ENCODE data around the gene NCKAP5L.

The NCKAP5L gene

GRCh38 chr12:49764126-49764525 lies 64.1 kb downstream of the NCKAP5L start:
- Histone ChIP-seq H3K36me3 (ENCODE audit: control insufficient read depth in 1 of 2, insufficient read depth in 2 of 2, low read length in 2 of 2) (peaks cover 29 to 54% of the 10 kb centered on the region in 2 donors), H3K27me3 (ENCODE audit: control insufficient read depth in 1 of 2, insufficient read depth in 2 of 2, low read length in 2 of 2) (no peaks in the 10 kb centered on the region), H3K27ac (ENCODE audit: low read depth, low read length) (no peak overlapping the region), H3K4me3 (ENCODE audit: low read depth in 1 of 2, low read length in 2 of 2) (no peak overlapping the region), H3K9me3 (ENCODE audit: control insufficient read depth in 1 of 2, low read length in 2 of 2) (no peaks in the 10 kb centered on the region), H3K9ac (ENCODE audit: low read depth in 1 of 2, low read length in 2 of 2) (no peak overlapping the region), H3K4me1 (ENCODE audit: control insufficient read depth in 1 of 2, insufficient read depth in 2 of 2, low read length in 2 of 2) (peaks cover 9 to 11% of the 10 kb centered on the region in 2 donors)

- Histone ChIP-seq H3K9ac (ENCODE audit: low read depth in 1 of 2, low read length in 2 of 2) (no peak overlapping the region), H3K27me3 (ENCODE audit: control insufficient read depth in 1 of 2, insufficient read depth in 2 of 2, low read length in 2 of 2) (no peaks in the 10 kb centered on the region), H3K36me3 (ENCODE audit: control insufficient read depth in 1 of 2, insufficient read depth in 2 of 2, low read length in 2 of 2) (peaks cover 39 to 64% of the 10 kb centered on the region in 2 donors), H3K9me3 (ENCODE audit: control insufficient read depth in 1 of 2, low read length in 2 of 2) (no peaks in the 10 kb centered on the region), H3K4me3 (ENCODE audit: low read depth in 1 of 2, low read length in 2 of 2) (no peak overlapping the region), H3K4me1 (ENCODE audit: control insufficient read depth in 1 of 2, insufficient read depth in 2 of 2, low read length in 2 of 2) (peaks cover 9 to 11% of the 10 kb centered on the region in 2 donors), H3K27ac (ENCODE audit: low read depth, low read length) (no peak overlapping the region)
These were observed 65.1 kb downstream of the NCKAP5L start for GRCh38 chr12:49763006-49763591.

DNA sequence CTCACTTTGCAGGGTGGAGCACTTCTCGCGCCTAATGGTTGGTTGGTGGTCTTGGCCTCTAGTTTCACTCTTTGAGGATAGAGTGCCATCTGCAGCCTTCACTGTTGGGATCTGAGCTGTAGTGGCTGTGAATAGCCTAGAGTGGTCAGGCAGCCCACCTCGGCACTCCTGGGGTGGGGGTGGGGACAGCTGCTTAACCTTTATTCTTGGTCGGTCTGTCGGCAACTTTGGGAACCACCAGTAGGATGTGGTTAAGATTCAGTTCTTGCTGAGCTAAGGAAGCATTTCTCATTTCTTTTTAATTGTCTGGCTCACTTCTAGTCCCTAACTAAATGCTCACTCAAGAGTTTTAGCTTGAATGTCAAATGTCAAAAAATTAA lies 65.8 kb downstream of the NCKAP5L start:
- H3K4me1 ChIP-seq (ENCODE audit: control insufficient read depth in 1 of 2, insufficient read depth in 2 of 2, low read length in 2 of 2), result peaks cover 9 to 11% of the 10 kb centered on the region in 2 donors
- no peak overlapping the region for H3K4me3 ChIP-seq (ENCODE audit: low read depth in 1 of 2, low read length in 2 of 2)
- no peaks in the 10 kb centered on the region for H3K27me3 ChIP-seq (ENCODE audit: control insufficient read depth in 1 of 2, insufficient read depth in 2 of 2, low read length in 2 of 2)
- peaks cover 44 to 70% of the 10 kb centered on the region in 2 donors for H3K36me3 ChIP-seq (ENCODE audit: control insufficient read depth in 1 of 2, insufficient read depth in 2 of 2, low read length in 2 of 2)
- no peaks in the 10 kb centered on the region for H3K9me3 ChIP-seq (ENCODE audit: control insufficient read depth in 1 of 2, low read length in 2 of 2)
- no peak overlapping the region for H3K27ac ChIP-seq (ENCODE audit: low read depth, low read length)
- no peak overlapping the region for H3K9ac ChIP-seq (ENCODE audit: low read depth in 1 of 2, low read length in 2 of 2)

- Histone ChIP-seq H3K9me3 (ENCODE audit: control insufficient read depth in 1 of 2, low read length in 2 of 2) (no peaks in the 10 kb centered on the region), H3K4me1 (ENCODE audit: control insufficient read depth in 1 of 2, insufficient read depth in 2 of 2, low read length in 2 of 2) (peaks cover 9 to 11% of the 10 kb centered on the region in 2 donors), H3K4me3 (ENCODE audit: low read depth in 1 of 2, low read length in 2 of 2) (no peak overlapping the region), H3K9ac (ENCODE audit: low read depth in 1 of 2, low read length in 2 of 2) (no peak overlapping the region), H3K27ac (ENCODE audit: low read depth, low read length) (no peak overlapping the region), H3K27me3 (ENCODE audit: control insufficient read depth in 1 of 2, insufficient read depth in 2 of 2, low read length in 2 of 2) (no peaks in the 10 kb centered on the region), H3K36me3 (ENCODE audit: control insufficient read depth in 1 of 2, insufficient read depth in 2 of 2, low read length in 2 of 2) (peaks cover 49 to 76% of the 10 kb centered on the region in 2 donors)
These were observed 66.3 kb downstream of the NCKAP5L start for GRCh38 chr12:49761677-49762467.

GRCh38 chr12:49750996-49751393 lies 77.2 kb downstream of the NCKAP5L start:
- Histone ChIP-seq H3K9ac (ENCODE audit: low read depth in 1 of 2, low read length in 2 of 2) (no peak overlapping the region), H3K9me3 (ENCODE audit: control insufficient read depth in 1 of 2, low read length in 2 of 2) (no peaks in the 10 kb centered on the region), H3K27me3 (ENCODE audit: control insufficient read depth in 1 of 2, insufficient read depth in 2 of 2, low read length in 2 of 2) (no peaks in the 10 kb centered on the region), H3K27ac (ENCODE audit: low read depth, low read length) (no peak overlapping the region), H3K36me3 (ENCODE audit: control insufficient read depth in 1 of 2, insufficient read depth in 2 of 2, low read length in 2 of 2) (peaks cover 28 to 45% of the 10 kb centered on the region in 2 donors), H3K4me3 (ENCODE audit: low read depth in 1 of 2, low read length in 2 of 2) (peak overlapping the region in 1 of 2 donors; percentile 24), H3K4me1 (ENCODE audit: control insufficient read depth in 1 of 2, insufficient read depth in 2 of 2, low read length in 2 of 2) (peaks cover 25 to 38% of the 10 kb centered on the region in 2 donors)

GRCh38 chr12:49750027-49750995 lies 77.9 kb downstream of the NCKAP5L start:
- Histone ChIP-seq H3K36me3 (ENCODE audit: control insufficient read depth in 1 of 2, insufficient read depth in 2 of 2, low read length in 2 of 2) (peaks cover 24 to 38% of the 10 kb centered on the region in 2 donors), H3K9ac (ENCODE audit: low read depth in 1 of 2, low read length in 2 of 2) (no peak overlapping the region), H3K27me3 (ENCODE audit: control insufficient read depth in 1 of 2, insufficient read depth in 2 of 2, low read length in 2 of 2) (no peaks in the 10 kb centered on the region), H3K4me1 (ENCODE audit: control insufficient read depth in 1 of 2, insufficient read depth in 2 of 2, low read length in 2 of 2) (peaks cover 25 to 38% of the 10 kb centered on the region in 2 donors), H3K4me3 (ENCODE audit: low read depth in 1 of 2, low read length in 2 of 2) (peak overlapping the region; percentile 7 to 24), H3K9me3 (ENCODE audit: control insufficient read depth in 1 of 2, low read length in 2 of 2) (no peaks in the 10 kb centered on the region), H3K27ac (ENCODE audit: low read depth, low read length) (no peak overlapping the region)

GRCh38 chr12:49748800-49749199 lies 79.4 kb downstream of the NCKAP5L start:
- no peaks in the 10 kb centered on the region for H3K9me3 ChIP-seq (ENCODE audit: control insufficient read depth in 1 of 2, low read length in 2 of 2)
- H3K27me3 ChIP-seq (ENCODE audit: control insufficient read depth in 1 of 2, insufficient read depth in 2 of 2, low read length in 2 of 2), result no peaks in the 10 kb centered on the region
- no peak overlapping the region for H3K9ac ChIP-seq (ENCODE audit: low read depth in 1 of 2, low read length in 2 of 2)
- H3K27ac ChIP-seq (ENCODE audit: low read depth, low read length), result no peak overlapping the region
- no peak overlapping the region for H3K4me3 ChIP-seq (ENCODE audit: low read depth in 1 of 2, low read length in 2 of 2)
- peaks cover 35 to 49% of the 10 kb centered on the region in 2 donors for H3K4me1 ChIP-seq (ENCODE audit: control insufficient read depth in 1 of 2, insufficient read depth in 2 of 2, low read length in 2 of 2)
- peaks cover 14 to 31% of the 10 kb centered on the region in 2 donors for H3K36me3 ChIP-seq (ENCODE audit: control insufficient read depth in 1 of 2, insufficient read depth in 2 of 2, low read length in 2 of 2)

- no peak overlapping the region for H3K27ac ChIP-seq (ENCODE audit: low read depth, low read length)
- no peak overlapping the region for H3K4me3 ChIP-seq (ENCODE audit: low read depth in 1 of 2, low read length in 2 of 2)
- H3K36me3 ChIP-seq (ENCODE audit: control insufficient read depth in 1 of 2, insufficient read depth in 2 of 2, low read length in 2 of 2), result peaks cover 10 to 26% of the 10 kb centered on the region in 2 donors
- H3K9me3 ChIP-seq (ENCODE audit: control insufficient read depth in 1 of 2, low read length in 2 of 2), result no peaks in the 10 kb centered on the region
- no peaks in the 10 kb centered on the region for H3K27me3 ChIP-seq (ENCODE audit: control insufficient read depth in 1 of 2, insufficient read depth in 2 of 2, low read length in 2 of 2)
- H3K9ac ChIP-seq (ENCODE audit: low read depth in 1 of 2, low read length in 2 of 2), result no peak overlapping the region
- peaks cover 40 to 54% of the 10 kb centered on the region in 2 donors for H3K4me1 ChIP-seq (ENCODE audit: control insufficient read depth in 1 of 2, insufficient read depth in 2 of 2, low read length in 2 of 2)
These were observed 79.9 kb downstream of the NCKAP5L start for GRCh38 chr12:49748306-49748705.

- Histone ChIP-seq H3K27ac (ENCODE audit: low read depth, low read length) (no peak overlapping the region), H3K4me1 (ENCODE audit: control insufficient read depth in 1 of 2, insufficient read depth in 2 of 2, low read length in 2 of 2) (peaks cover 29 to 32% of the 10 kb centered on the region in 2 donors), H3K4me3 (ENCODE audit: low read depth in 1 of 2, low read length in 2 of 2) (no peak overlapping the region), H3K9me3 (ENCODE audit: control insufficient read depth in 1 of 2, low read length in 2 of 2) (no peaks in the 10 kb centered on the region), H3K27me3 (ENCODE audit: control insufficient read depth in 1 of 2, insufficient read depth in 2 of 2, low read length in 2 of 2) (no peaks in the 10 kb centered on the region), H3K36me3 (ENCODE audit: control insufficient read depth in 1 of 2, insufficient read depth in 2 of 2, low read length in 2 of 2) (peaks cover 0 to 13% of the 10 kb centered on the region in 2 donors), H3K9ac (ENCODE audit: low read depth in 1 of 2, low read length in 2 of 2) (no peak overlapping the region)
These were observed 83.8 kb downstream of the NCKAP5L start for GRCh38 chr12:49744363-49744885.

All from duodenal mucosa (tissue), 2 donors.